Smooth muscle cell (in vitro differentiated cells): ENCODE results near the gene JMJD1C. TPM values are rescaled to one million over a fixed set of nuclear protein-coding genes. Genes with fewer than 3 reads are reported as not detected.

Experiments
- DNase-seq: peaks from one replicate; lab custom pipeline; 2025; ENCODE audit not compliant: unreplicated experiment; lab: John Stamatoyannopoulos, UW
- H2AFZ ChIP-seq: fragments of 200-600 bp; sonication (generic); 2 replicates; pipeline ENCODE4 v1.6.0; 2016; ENCODE audit warnings: antibody characterized with exemption, low read depth, mild to moderate bottlenecking
- H3F3A ChIP-seq: fragments of 200-600 bp; sonication (generic); 2 replicates; pipeline ENCODE4 v1.6.0; 2017; ENCODE audit warnings: antibody characterized with exemption, low read depth
- H3K27ac ChIP-seq: fragments of 200-600 bp; sonication (generic); 2 replicates; pipeline ENCODE4 v1.5.1; 2016; ENCODE audit warnings: low read depth, mild to moderate bottlenecking
- H3K27me3 ChIP-seq: fragments of 200-600 bp; sonication (generic); 2 replicates; pipeline ENCODE4 v1.6.1; 2016; ENCODE audit warnings: low read depth, mild to moderate bottlenecking
- H3K36me3 ChIP-seq: fragments of 200-600 bp; sonication (generic); 2 replicates; pipeline ENCODE4 v1.5.1; 2016; ENCODE audit warnings: low read depth
- H3K4me1 ChIP-seq: fragments of 200-600 bp; sonication (generic); 2 replicates; pipeline ENCODE4 v1.5.1; 2016; ENCODE audit warnings: low read depth
- H3K4me2 ChIP-seq: fragments of 200-600 bp; sonication (generic); 2 replicates; pipeline ENCODE4 v1.6.0; 2016; ENCODE audit warnings: mild to moderate bottlenecking
- H3K4me3 ChIP-seq: fragments of 200-600 bp; sonication (generic); 2 replicates; pipeline ENCODE4 v1.5.1; 2016; ENCODE audit warnings: mild to moderate bottlenecking
- H3K79me2 ChIP-seq: fragments of 200-600 bp; sonication (generic); 2 replicates; pipeline ENCODE4 v1.6.0; 2016; ENCODE audit warnings: low read depth, mild to moderate bottlenecking
- H3K9ac ChIP-seq: fragments of 200-600 bp; sonication (generic); 2 replicates; pipeline ENCODE4 v1.6.0; 2016; ENCODE audit warnings: low read depth
- H3K9me3 ChIP-seq: fragments of 200-600 bp; sonication (generic); replicated peaks from 2 replicates; pipeline ENCODE4 v1.5.1; 2016; ENCODE audit warnings: low read depth
- H4K20me1 ChIP-seq: fragments of 200-600 bp; sonication (generic); 2 replicates; pipeline ENCODE4 v1.6.0; 2016; ENCODE audit warnings: low read depth
- CTCF ChIP-seq: fragments of 200-600 bp; sonication (generic); IDR thresholded peaks from 2 replicates; pipeline ENCODE4 v1.5.1; 2017; ENCODE audit warnings: borderline replicate concordance, mild to moderate bottlenecking, antibody characterized with exemption; ENCODE audit not compliant: insufficient read depth, poor library complexity, severe bottlenecking
- WGBS: methylation state at CpG from one replicate; pipeline ENCODE4 v1.1.7; 2016; ENCODE audit warnings: low lambda C conversion rate; 5-methylcytosine and 5-hydroxymethylcytosine counted together
- polyA plus RNA-seq: library from polyadenylated mRNA; unstranded; fragments of >200 nt; fragmentation: Nextera tagmentation; extraction: Ambion mirVana; gene quantifications from 2 replicates; pipeline ENCODE4 v1.2.1, GENCODE V29; 2016
- total RNA-seq: library from RNA; depleted of rRNA; stranded (reverse); fragments of >200 nt; gene quantifications from 2 replicates; pipeline ENCODE4 v1.2.3, GENCODE V29; 2014

The JMJD1C gene
- total and polyA plus RNA-seq, 2 experiments from 2014 or later: 28.5 to 132 TPM

GRCh38 chr10:63164166-63164623 lies 301.6 kb downstream of the JMJD1C start:
- H3K9ac ChIP-seq: no peak overlapping the region
- no peak for DNase-seq
- H3K4me3 ChIP-seq: no peak overlapping the region
- 92% methylated on average over 2 of the region's 2 CpGs for WGBS
- H4K20me1 ChIP-seq: no peaks in the 10 kb centered on the region
- TF ChIP-seq CTCF: no peak
- H3K9me3 ChIP-seq: no peaks in the 10 kb centered on the region
- H3K27ac ChIP-seq: no peak overlapping the region
- no peaks in the 10 kb centered on the region for H3K27me3 ChIP-seq
- no peaks in the 10 kb centered on the region for H3K4me1 ChIP-seq
- H3K36me3 ChIP-seq: no peaks in the 10 kb centered on the region
- H3K79me2 ChIP-seq: no peaks in the 10 kb centered on the region
- peaks cover 5% of the 10 kb centered on the region for H3F3A ChIP-seq
- H2AFZ ChIP-seq: no peak overlapping the region
- H3K4me2 ChIP-seq: no peak overlapping the region

- peaks cover under 1% of the 10 kb centered on the region for H3K79me2 ChIP-seq
These were observed 304.2 kb downstream of the JMJD1C start for GRCh38 chr10:63161592-63161991.

GRCh38 chr10:63157845-63158624 lies 307.7 kb downstream of the JMJD1C start:
- Histone ChIP-seq H3K9me3 (no peaks in the 10 kb centered on the region), H2AFZ (no peak overlapping the region), H3K27ac (peak overlapping the region; percentile 11), H3K36me3 (no peaks in the 10 kb centered on the region), H3K9ac (no peak overlapping the region), H3K4me2 (no peak overlapping the region), H3F3A (peaks cover 4% of the 10 kb centered on the region), H4K20me1 (peaks cover 21% of the 10 kb centered on the region), H3K4me1 (no peaks in the 10 kb centered on the region), H3K4me3 (no peak overlapping the region), H3K27me3 (no peaks in the 10 kb centered on the region), H3K79me2 (peaks cover 9% of the 10 kb centered on the region)
- no peak for DNase-seq
- WGBS: 61% methylated on average over 3 of the region's 3 CpGs
- peak; percentile 80 for TF ChIP-seq CTCF

More at GRCh38 chr10:63161592-63161991, 304.2 kb downstream of the JMJD1C start:
- Histone ChIP-seq H3K9me3 (no peaks in the 10 kb centered on the region), H4K20me1 (peaks cover 7% of the 10 kb centered on the region), H2AFZ (no peak overlapping the region), H3K27me3 (no peaks in the 10 kb centered on the region), H3K9ac (no peak overlapping the region), H3K27ac (no peak overlapping the region), H3K4me3 (no peak overlapping the region), H3K4me2 (no peak overlapping the region), H3K4me1 (no peaks in the 10 kb centered on the region), H3K36me3 (no peaks in the 10 kb centered on the region), H3F3A (peaks cover 5% of the 10 kb centered on the region)
- no peak for TF ChIP-seq CTCF
- no peak for DNase-seq
- WGBS: 83% methylated on average over 2 of the region's 2 CpGs
